B cell (primary cell): Measurements from ENCODE around the gene ZCCHC24.

Experiments
- EZH2 ChIP-seq: IDR thresholded peaks from 2 replicates; pipeline ENCODE4 v1.6.1; 2012; ENCODE audit warnings: borderline replicate concordance, low read depth, mild to moderate bottlenecking, moderate library complexity, low read length; ENCODE audit not compliant: insufficient read depth, poor library complexity, severe bottlenecking
- TF ChIP-seq, protein P1 (sequence below): fragments of 200-600 bp; IDR thresholded peaks from one replicate; pipeline ENCODE4 v1.8.0; 2022; ENCODE audit warnings: antibody characterized with exemption, mild to moderate bottlenecking

DNA sequence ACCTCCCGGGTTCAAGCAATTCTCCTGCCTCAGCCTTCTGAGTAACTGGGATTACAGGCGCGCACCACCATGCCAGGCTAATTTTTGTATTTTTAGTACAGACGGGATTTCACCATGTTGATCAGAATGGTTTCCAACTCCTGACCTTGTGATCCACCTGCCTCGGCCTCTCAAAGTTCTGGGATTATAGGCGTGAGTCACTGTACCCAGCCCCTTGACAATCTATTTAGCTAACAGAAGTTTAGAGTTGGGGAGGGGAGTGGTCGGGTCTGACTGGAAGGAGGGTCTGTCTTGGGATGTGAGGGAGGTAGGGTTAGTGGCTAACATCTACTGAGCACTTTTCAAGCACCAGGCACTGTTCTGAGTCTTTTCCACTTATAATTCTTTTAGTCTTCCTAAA lies 27.0 kb upstream of the ZCCHC24 start:
- TF ChIP-seq, protein P1, sequence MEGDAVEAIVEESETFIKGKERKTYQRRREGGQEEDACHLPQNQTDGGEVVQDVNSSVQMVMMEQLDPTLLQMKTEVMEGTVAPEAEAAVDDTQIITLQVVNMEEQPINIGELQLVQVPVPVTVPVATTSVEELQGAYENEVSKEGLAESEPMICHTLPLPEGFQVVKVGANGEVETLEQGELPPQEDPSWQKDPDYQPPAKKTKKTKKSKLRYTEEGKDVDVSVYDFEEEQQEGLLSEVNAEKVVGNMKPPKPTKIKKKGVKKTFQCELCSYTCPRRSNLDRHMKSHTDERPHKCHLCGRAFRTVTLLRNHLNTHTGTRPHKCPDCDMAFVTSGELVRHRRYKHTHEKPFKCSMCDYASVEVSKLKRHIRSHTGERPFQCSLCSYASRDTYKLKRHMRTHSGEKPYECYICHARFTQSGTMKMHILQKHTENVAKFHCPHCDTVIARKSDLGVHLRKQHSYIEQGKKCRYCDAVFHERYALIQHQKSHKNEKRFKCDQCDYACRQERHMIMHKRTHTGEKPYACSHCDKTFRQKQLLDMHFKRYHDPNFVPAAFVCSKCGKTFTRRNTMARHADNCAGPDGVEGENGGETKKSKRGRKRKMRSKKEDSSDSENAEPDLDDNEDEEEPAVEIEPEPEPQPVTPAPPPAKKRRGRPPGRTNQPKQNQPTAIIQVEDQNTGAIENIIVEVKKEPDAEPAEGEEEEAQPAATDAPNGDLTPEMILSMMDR, result no peak
- no peak for TF ChIP-seq EZH2
